ENCODE results near the gene KMT2E. TPM values are rescaled to one million over a fixed set of nuclear protein-coding genes. Genes with fewer than 3 reads are reported as not detected.

KMT2E gene
- total RNA-seq, 1 donor from 2014 or later: 88.2 TPM

DNA sequence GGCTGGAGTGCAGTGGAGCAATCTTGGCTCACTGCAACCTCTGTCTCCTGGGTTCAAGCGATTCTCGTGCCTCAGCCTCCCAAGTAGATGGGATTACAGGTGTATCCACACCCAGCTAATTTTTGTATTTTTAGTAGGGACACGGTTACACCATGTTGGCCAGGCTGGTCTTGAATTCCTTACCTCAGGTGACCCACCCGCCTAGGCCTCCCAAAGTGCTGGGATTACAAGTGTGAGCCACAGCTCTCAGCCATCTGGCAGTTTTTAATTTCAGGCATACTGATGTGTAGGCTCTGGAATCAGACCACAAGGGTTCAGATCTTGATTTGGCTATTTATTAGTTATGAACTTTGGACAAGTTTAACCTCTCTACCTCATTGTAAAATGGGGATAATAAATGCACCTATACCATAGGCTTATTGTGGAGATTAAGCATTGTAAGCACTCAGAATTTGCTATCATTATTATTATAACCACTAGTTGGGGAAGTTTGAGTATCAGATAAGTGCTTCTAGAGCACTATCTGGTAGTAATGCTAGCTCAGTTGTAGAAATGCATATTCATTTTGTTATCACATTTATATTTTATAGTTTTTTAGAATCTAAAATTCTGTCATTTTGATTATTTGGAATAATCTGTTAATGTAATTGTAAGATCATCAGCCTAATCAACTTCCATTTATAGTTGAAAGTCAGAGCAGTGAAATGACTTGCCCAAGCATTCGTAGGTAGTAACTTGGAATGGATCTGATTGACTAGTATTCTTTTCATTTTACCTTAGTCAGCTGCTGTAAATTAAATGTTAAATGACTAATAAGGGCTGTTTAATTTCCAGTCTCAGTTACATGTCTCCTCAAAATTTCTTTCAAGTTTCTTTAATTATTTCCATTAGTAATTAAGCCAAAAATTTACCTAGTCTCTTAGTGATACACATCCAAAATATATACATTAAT, 22.5 kb downstream of the KMT2E start:
- Histone ChIP-seq H3K9me3 (no peaks in the 10 kb centered on the region), H3K27me3 (ENCODE audit: low read depth) (no peaks in the 10 kb centered on the region), H3K27ac (no peak overlapping the region), H3K4me1 (peaks cover 67% of the 10 kb centered on the region), H3K4me3 (no peak overlapping the region), H3K36me3 (peaks cover 9% of the 10 kb centered on the region)
- peak in 1 of 2 donors; percentile 29 for ATAC-seq
- intact Hi-C loops (cut with DNase I): no loop called here
- no peak for DNase-seq
- TF ChIP-seq, protein P1, sequence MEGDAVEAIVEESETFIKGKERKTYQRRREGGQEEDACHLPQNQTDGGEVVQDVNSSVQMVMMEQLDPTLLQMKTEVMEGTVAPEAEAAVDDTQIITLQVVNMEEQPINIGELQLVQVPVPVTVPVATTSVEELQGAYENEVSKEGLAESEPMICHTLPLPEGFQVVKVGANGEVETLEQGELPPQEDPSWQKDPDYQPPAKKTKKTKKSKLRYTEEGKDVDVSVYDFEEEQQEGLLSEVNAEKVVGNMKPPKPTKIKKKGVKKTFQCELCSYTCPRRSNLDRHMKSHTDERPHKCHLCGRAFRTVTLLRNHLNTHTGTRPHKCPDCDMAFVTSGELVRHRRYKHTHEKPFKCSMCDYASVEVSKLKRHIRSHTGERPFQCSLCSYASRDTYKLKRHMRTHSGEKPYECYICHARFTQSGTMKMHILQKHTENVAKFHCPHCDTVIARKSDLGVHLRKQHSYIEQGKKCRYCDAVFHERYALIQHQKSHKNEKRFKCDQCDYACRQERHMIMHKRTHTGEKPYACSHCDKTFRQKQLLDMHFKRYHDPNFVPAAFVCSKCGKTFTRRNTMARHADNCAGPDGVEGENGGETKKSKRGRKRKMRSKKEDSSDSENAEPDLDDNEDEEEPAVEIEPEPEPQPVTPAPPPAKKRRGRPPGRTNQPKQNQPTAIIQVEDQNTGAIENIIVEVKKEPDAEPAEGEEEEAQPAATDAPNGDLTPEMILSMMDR (IDR thresholded peaks at IDR 0.05): no peak

DNA sequence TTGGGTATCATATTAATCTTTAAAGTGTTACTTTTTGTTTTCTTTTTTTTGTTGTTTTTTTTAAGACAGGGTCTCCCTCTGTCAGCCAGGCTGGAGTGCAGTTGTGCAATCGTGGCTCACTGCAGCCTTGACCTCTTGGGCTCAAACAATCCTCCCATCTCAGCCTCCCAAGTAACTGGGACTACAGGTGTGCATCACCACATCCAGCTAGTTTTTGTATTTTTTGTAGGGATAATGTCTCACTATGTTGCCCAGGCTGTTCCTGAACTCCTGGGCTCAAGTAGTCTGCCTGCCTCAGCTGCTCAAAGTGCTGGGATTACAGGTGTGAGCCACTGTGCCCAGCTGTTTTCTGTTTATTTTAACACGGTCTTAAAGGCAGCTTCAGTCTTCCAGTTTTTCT, 23.3 kb downstream of the KMT2E start:
- no peak overlapping the region for H3K27ac ChIP-seq
- TF ChIP-seq, protein P1 (IDR thresholded peaks at IDR 0.05): no peak
- no peak for ATAC-seq
- no peak for DNase-seq
- intact Hi-C loops (cut with DNase I): no loop called here
- H3K9me3 ChIP-seq: no peaks in the 10 kb centered on the region
- H3K36me3 ChIP-seq: peaks cover 18% of the 10 kb centered on the region
- no peaks in the 10 kb centered on the region for H3K27me3 ChIP-seq (ENCODE audit: low read depth)
- H3K4me1 ChIP-seq: peaks cover 74% of the 10 kb centered on the region
- no peak overlapping the region for H3K4me3 ChIP-seq

DNA sequence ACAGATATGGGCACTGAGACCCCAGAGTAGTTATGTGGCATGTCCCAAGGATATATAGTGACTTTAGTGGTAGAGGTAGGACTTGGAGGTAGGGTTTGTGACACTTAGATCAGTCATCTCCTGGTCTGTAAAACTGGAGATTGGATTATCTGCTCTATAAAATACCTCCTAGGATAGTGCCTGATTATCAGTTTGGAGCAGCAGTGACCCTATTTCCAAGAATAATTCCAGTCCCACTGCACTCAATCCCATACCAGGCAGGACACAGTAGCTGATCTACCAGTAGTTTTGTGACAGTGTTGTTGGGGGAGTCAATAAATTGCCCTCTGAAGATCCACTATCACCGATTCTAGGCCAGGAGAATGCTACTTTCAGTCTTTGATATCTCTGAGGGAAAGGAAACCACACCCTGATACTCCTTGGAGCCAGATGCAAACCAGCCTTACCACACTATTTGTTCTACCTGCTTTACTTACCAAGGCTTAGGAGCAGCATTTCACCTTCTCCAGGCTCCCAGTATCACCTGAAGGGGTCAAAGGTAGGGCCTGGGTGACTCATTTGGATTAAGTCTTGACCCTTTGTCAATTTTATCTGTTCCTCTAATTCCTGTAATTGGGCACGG, 30.6 kb downstream of the KMT2E start:
- ATAC-seq: no peak
- peaks cover 75% of the 10 kb centered on the region for H3K36me3 ChIP-seq

DNA sequence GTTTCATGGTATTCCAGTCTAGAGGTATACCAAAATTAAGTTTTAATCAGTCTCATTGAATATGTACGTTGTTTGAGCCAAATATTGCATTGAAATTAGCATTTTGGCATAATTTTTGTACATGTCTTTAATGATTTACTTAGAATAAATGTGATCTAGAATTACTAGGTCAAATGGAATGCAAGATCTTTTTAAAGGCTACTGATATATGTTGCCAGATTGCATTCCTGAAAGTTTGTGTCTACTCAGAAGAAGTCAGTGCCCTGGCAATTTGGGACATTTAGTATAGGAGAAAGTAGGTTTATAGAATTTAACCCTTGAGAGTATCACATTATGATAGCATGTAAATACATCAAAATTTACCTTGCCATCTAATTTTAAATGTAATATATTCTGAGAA, 32.4 kb downstream of the KMT2E start:
- Histone ChIP-seq H3K36me3 (peaks cover 77% of the 10 kb centered on the region), H3K27me3 (ENCODE audit: low read depth) (no peaks in the 10 kb centered on the region), H3K9me3 (no peaks in the 10 kb centered on the region), H3K4me3 (no peak overlapping the region), H3K4me1 (peaks cover 54% of the 10 kb centered on the region), H3K27ac (no peak overlapping the region)
- ATAC-seq (peak in 1 of 2 donors; percentile 59), DNase-seq (no peak)
- intact Hi-C loops (cut with DNase I): no loop called here
- TF ChIP-seq, protein P1 (IDR thresholded peaks at IDR 0.05): no peak

More for the DNA sequence above, 30.6 kb downstream of the KMT2E start:
- H3K27me3 ChIP-seq (ENCODE audit: low read depth): no peaks in the 10 kb centered on the region
- H3K27ac ChIP-seq: no peak overlapping the region
- H3K4me3 ChIP-seq: no peak overlapping the region
- H3K4me1 ChIP-seq: peaks cover 73% of the 10 kb centered on the region
- no peak for DNase-seq
- TF ChIP-seq, protein P1 (IDR thresholded peaks at IDR 0.05): no peak
- H3K9me3 ChIP-seq: no peaks in the 10 kb centered on the region
- intact Hi-C loops (cut with DNase I): no loop called here

DNA sequence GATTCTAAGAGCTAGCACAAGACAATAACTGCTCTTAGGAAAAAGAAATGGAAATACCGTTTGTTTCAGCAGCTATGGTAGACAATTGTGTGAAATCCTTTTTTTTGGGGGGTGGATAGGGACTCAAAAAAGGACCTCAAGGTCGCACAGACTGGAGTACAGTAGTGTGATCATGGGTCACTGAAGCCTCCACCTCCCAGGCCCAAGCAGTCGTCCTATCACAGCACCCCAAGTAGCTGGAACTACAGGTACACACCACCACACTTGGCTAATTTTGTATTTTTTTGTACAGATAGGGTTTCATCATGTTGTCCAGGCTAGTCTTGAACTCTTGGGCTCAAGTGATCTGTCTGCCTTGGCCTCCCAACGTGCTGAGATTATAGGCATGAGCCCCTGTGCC, 33.9 kb downstream of the KMT2E start:
- no peak overlapping the region for H3K27ac ChIP-seq
- no peaks in the 10 kb centered on the region for H3K9me3 ChIP-seq
- ATAC-seq: no peak
- TF ChIP-seq, protein P1 (IDR thresholded peaks at IDR 0.05): no peak
- intact Hi-C loops (cut with DNase I): no loop called here
- DNase-seq: no peak
- H3K36me3 ChIP-seq: peaks cover 73% of the 10 kb centered on the region
- no peak overlapping the region for H3K4me3 ChIP-seq
- peaks cover 46% of the 10 kb centered on the region for H3K4me1 ChIP-seq
- H3K27me3 ChIP-seq (ENCODE audit: low read depth): no peaks in the 10 kb centered on the region

Measured in lower lobe of right lung (tissue), 2 donors.